NCI-H187 treated with DMSO at 0.1 percent for 48 hours (cell line): ENCODE results near the gene IMMP2L.
"Not testable (repeated sequence)": the region's sequence is repeated elsewhere in the genome, so short reads cannot be mapped to it uniquely, and the experiment has no call there.

Experiments used
- DNase-seq: peaks from one replicate; lab custom pipeline; 2025; lab: John Stamatoyannopoulos, UW

IMMP2L gene

DNA sequence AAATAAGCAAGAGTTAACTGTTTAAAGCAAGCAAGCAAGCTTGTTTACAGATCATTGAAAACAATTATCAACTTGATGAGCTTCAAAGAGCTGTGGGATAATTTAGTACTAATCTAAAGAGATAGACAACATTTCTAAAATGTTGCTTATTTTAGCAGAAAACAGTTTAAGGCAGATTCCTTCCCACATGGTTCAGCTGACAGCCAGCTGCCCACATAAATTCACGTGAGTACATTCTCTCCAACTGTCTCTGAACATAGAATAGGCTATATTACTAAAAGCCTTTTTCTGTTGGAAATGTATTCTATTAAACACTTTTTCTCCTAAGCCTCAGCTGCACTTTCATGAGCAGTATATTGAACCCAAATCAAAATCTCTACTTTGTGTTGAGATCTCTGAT, 297.3 kb downstream of the IMMP2L start:
- DNase-seq, result no peak

DNA sequence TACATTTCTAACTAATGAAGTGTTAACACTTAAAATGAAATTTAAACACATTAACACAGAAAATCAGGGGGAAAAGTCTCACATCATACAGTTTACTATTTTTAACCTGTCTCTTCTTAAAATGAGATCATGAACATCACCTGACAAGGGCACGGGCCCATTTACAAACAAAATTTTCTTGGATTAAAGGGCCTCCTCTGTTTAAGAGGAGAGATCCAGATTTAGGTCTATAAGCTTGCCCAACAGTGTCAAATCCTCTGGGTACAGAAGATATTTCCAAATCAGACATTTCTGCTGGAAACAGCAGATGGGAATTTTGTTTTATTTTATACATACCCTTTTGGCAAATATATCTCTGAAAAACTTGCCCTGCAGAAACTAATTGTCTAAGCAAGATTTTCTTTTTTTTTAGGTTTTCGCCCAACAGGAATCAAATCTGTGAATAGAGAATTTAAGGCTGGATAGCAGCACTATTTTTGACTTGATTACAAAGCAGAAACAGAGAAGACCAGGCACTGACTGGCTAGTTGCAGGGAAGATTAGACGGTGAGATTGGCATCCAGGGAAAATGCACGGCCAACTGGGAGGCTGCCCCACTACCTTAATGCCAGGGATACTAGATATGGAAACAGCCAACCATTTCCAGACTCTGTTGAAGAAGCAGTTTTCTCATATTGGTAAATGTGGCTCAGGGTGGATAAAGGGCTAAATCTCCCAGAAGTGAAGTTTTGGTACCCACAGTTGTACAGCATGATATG, 298.0 kb downstream of the IMMP2L start:
- no peak for DNase-seq

DNA sequence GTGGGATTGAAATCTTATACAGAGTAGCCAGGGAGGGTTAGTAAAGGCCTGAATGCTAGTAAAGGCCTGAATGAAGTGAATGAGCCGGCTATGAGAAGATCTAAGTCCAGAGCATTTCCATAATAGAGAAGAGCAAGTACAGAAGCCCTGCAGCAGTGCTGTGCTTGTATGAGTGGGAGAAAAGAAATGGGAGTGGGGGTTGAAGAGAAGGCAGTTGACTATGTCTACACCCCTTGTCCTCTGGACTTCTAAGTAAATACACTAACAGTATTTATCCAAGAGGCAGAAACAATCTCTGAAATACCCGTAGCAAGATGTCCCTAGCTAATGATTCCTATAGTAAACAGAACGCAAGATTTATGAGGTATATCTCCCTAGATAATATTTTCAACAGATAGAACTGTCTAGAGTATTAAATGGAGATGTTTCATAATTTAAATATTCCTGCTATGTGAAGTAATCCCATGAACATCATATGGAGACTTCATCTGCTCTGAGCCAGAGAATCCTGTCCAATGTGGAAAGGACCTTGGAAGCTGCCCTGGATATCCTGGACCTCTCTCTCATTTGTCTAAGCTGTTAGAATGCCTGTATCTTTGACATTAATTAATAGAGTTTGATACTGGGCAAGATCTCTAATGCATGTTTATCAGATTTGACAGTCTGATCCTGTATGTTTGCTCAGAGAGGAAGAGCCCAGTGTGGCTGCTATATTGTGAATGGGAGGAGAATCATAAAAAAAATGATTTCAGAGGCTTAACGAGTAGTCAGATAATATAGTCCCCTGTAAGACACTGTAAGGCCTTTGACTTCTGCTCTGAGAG, 299.8 kb downstream of the IMMP2L start:
- DNase-seq, result no peak

DNA sequence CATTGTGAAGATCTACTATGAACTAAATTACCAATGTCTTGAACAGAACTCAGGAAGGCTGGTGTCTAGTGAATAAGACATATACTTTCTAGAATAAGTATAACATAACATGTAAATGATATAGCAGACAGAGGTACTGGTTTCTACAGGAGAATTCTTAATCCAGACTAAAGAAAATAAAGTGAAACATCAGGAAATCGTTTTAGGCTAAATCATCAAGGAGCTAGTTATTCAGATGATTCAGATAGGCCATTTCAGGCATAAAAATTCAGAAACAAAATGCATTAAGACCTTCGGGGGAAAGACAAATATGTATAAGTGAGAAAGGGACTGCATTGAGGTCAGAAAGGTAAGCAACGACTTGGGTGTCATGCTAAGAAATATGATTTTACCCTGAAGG, 300.8 kb downstream of the IMMP2L start:
- DNase-seq, result no peak

DNA sequence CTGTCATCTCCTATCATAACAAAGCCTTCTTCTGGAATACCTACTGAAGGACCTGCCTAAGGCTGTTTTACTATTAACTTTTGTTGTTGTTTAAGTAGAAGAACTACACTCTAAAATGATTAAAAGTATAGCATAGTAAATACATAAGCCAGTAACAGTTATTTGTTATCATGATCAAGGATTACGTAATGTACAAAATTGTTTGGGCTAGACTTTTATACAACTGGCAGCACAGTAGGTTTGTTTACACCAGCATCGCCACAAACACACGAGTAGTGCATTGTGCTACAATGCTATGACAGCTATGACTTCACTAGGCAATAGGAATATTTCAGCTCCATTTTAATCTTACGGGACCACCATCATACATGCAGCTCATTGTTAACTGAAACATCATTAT, 302.3 kb downstream of the IMMP2L start:
- DNase-seq, result no peak

DNA sequence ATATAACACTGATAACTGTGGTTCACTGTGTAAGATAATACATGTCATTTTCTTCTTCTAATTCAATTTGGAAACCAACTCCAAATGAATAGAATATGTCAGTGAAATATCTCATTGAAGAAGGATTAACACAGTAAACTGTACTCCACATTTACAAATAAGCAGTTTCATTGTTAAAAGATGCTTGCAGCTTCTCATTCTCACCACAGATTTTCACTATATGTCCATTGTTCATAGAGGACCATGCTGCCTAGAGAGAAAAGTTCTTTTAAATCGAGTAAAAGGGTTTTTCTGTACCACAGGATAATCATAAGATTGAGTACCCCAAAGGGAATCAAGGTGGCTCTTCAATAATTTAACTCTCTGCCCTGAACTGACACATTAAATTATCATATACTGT, 305.9 kb downstream of the IMMP2L start:
- DNase-seq, result no peak

DNA sequence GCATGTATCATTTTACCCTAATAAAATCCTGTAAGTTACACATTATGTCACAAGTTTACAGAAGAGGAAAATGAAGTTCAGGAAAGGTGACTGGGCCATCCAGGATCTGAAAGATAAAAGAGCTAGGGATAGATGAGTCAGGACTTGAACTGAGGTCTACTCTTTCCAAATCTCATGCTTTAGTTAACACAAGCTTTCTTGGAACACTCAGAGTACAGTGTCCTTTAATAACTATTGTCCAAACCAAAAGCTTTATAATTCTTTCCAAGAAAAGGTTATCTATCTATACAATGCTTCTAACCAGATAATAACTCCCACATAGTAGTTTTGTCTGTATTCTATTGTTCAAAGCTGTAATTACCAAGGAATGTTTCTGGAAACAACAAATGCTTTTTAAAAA, 306.7 kb downstream of the IMMP2L start:
- no peak for DNase-seq

DNA sequence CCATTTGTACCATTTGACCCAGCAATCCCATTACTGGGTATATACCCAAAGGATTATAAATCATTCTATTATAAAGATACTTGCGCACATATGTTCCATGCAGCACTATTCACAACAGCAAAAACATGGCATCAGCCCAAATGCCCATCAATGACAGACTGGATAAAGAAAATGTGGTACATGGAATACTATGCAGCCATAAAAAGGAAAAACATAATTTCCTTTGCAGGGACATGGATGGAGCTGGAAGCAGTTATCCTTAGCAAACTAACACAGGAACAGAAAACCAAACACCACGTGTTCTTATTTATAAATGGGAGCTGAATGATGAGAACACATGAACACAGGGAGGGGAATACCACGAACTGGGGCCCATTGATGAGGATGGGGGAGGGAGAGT, 310.9 kb downstream of the IMMP2L start:
- DNase-seq, result not testable (repeated sequence)

DNA sequence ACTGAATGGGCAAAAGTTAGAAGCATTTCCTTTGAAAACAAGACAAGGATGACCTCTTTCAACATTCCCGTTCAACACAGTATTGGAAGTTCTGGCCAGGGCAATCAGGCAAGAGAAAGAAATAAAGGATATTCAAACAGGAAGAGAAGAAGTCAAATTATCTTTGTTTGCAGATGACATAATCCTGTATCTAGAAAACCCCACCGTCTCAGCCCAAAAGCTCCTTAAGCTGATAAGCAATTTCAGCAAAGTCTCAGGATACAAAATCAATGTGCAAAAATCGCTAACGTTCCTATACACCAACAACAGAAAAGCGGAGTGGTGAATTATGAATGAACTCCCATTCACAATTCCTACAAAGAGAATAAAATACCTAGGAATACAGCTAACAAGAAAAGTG, 312.5 kb downstream of the IMMP2L start:
- DNase-seq, result not testable (repeated sequence)

DNA sequence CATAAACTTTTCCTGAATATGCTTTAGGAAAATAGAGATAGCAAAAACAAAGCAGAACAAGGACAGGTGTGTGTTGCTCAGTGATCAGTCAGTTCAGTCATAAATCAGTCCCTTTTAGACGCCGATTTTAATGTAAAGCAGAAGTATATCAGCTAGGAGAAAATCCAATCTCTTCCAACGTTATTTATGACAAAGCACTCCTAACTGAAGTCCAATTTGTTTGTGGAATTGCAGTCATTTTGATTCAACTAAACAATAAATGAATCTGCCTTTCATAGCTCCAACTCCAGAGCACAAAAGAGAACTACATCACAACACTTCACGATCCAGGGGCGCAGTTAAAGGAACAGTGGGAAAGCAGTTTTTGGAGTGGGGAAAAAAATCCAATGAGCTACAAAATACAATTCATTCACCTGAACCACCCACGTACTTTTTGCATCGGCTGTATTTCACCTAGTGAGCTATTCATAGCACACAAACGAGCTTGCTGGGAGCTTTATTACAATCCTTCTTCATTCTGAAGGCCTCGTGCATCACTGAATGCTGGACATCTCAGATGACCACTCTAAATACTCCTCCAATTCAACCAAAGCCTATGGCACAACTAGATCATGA, 320.0 kb downstream of the IMMP2L start:
- DNase-seq, result peak; percentile 24

DNA sequence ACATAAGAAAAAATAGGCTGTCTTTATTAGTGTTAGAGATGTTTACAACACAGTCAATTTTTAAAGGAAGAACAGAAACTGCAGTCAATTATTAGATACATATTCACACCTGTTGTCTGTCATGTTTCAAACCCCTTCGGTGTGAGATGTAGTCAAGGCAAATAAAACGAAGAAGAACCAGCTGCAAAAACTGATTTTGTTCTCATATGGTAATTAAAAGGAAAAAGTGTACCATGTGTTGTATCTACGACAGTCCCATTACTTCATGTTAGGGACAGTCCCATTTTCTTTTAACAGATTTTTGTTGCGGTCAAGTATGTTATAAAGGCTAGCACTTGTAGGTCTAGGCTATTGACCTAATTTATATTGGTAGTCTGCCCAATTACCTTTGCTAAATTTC, 321.9 kb downstream of the IMMP2L start:
- no peak for DNase-seq

DNA sequence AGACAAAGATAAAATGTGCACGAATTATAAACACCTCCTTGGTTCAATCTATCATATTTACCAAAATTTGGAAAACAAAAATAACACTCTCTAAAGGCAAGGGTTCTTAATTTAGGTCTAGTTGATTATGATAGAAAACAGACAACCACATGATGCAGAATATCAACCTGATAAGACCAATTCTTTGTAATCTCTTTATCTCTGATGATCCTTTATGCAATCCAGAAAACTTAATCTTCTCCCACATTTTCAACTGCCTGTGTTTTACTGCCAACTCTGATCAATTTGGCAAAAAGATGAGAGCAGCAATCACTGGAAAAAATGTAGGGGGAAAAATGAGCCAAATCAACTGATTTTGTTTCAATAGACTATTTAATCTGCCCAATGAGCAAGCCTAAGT, 322.9 kb downstream of the IMMP2L start:
- DNase-seq, result no peak

DNA sequence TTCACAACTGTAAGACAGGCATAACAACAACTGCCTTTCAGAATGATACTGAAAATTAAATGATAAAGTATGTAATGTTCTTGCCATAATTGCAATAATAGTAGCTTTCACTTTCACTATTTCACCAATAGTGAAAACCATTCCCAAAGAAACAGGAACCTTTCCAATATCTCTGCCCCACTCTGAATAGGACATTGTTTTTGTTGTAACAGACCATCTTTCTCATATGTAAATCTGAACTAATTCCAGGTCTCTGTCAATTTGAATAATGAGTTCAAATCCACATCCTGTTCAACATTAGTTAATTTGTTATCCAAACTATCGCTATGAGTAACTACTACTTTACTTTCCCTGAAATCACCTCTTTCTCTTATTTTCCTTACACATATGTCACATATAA, 323.4 kb downstream of the IMMP2L start:
- no peak for DNase-seq

DNA sequence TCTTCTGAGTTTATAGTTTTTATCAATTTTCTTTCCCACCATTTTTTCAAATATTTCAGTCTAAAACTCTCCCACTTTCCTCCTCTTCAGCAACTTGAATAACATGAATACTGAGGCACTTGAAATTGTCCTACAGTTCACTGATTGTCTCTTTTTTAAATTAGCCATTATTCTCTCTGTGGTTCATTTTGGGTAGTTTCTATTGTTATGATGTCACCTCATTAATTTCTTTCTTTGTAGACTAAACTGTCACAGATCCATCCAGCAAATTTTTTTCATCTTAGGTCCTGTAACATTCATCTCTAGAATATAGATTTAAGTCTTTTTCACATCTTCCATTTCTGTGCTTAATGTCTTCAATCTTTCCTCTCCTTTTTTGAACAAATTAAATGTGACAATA, 326.6 kb downstream of the IMMP2L start:
- DNase-seq, result no peak

DNA sequence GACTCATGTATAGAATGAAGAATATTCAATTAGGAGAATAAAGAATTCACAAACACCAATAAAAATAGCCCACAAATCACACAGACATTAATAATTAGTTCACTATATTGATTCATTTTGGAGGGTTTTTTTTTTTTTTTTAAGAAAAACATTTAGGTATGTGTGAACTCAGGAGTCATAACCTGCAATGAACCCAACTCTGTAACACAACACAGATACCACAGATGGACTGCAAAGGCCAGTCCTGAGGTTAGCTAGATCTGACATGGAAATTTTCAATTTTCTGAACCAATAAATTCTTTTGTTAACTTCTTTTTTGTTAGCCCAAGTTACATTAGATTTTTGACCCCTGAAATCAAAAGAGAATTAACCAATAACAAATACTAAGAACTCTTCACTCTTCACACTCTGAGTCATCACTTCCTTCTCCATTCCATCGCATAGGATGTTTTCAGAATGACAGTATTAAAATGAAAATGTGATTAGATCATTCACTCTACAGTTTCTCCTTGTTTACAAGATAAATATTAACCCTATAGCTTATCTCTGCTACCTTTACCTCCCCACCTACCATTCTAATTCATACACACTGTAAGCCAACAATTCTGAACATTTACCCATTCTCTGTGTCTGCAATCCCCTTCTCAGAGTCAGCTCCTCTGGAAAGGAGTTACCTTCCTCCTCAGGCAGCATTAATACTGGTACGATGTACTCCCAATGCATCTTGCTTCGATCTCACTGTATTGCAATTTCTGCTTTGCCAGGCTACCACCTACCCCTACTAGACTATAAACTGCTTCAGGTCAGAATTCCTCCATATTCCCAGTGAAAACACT, 329.8 kb downstream of the IMMP2L start:
- no peak for DNase-seq

DNA sequence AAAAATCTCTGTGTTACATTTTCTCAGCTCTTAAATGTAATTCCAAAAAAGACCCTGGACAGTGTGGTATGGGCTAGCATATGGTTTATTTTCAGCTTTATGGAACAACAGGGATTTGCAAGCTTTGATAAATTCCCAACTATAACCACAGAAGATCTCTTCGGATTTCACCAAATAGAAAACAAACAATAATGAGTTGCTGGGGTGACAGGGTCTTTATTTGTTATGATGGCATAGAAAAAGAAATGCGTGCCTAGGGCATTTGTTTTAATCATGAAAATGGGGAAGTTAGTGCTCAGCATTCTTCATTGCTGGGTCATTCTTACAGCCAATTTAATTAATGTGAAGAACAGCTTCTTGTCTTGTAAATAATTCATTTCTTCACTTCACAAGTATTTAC, 332.4 kb downstream of the IMMP2L start:
- DNase-seq, result no peak

DNA sequence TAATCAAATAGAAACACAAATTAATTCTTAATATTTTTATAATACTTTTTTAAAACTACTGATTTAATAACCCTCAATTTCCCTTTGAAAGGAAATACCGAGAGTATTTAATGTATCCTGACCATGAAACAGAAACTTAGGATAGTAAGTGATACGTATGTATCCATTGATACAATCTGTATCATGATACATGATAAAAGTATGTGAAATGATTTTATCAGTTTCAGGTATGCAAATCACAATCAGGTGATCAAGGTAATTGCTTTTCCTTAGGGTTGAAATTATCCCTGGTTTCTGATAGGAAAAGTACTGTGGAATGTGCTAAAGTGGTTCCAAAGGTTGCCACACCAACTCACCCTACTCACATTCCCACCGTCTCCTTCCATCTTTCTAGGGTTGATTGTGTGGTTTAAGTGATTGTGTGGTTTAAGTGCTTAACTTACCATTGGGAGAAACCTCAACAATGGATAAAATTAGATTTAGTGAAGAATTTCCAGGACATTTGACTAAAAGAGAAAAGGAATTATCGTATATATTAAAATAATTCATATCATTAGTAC, 333.0 kb downstream of the IMMP2L start:
- DNase-seq, result no peak

DNA sequence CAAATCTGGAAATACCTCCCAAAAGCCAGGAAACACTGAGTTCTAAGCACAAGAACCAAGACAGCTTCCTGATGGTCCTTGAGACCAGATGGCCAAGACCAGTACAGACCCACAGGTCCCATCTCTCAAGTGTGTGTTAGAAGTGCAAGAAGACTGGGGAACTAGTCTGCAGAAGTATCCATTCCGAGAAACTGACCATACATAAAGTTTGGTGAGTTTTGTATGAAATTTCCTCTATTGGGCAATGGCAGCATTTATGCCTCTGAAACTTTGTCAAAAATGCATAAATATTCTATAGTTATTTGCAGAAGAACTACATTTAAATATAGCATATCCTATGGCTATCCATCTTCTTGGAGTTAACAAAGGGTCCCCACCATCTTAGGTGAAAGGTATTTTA, 333.9 kb downstream of the IMMP2L start:
- no peak for DNase-seq

DNA sequence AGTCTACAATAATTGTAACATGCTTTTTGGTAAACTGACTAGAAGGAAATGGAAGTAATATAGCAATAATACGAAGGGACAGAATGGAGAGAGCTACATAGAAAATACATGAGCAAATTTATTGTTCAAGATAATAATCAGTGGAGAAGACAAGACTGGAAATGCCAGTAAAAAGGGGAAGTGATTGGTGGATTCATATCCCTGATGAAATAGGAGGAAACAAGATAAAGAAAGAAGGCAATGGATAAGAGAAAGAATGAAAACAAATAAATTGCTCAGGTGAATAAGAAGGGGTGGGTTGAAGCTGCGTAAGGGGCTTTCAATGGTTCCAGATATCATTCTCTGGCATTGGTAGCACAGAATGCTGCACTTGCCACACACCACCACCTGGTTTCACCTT, 335.5 kb downstream of the IMMP2L start:
- DNase-seq, result no peak

DNA sequence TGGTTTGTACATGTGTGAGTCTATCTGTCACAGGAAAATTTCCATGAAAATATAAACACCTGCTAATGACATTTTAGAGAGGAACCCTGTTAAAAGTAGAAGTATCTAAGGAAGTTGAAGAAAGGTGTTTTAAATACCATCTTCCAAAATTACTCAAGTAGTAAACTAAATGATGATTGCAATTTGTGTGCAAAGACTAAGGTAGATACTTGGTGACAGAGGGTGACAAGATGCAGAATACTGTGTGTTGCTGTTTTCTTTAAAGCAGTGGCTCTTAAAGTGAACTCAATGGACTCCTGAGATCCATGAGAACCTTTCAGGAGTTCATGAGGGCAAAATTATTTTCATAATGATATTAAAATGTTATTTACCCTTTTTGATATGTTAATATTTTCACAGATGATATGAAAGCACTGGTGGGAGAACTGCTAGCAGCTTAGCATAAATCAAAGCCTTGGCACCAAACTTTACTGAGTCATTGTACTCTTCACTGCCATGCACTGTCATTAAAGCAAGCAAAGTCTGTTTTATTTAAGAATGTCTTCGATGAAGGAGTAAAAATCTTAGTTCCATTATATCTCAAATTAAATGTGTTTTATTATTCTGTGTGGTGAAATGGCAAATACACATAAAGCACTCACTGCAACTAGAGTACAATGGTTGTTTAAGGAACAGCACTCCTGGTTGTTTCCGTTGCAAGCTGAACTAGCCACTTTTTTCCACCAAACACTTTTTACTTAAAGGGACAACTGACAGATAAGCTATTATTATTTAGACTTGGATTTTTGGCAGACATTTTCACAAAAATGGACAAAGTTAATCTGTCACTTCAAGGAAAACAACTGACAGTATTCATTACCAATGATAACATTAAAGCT, 337.7 kb downstream of the IMMP2L start:
- no peak for DNase-seq

DNA sequence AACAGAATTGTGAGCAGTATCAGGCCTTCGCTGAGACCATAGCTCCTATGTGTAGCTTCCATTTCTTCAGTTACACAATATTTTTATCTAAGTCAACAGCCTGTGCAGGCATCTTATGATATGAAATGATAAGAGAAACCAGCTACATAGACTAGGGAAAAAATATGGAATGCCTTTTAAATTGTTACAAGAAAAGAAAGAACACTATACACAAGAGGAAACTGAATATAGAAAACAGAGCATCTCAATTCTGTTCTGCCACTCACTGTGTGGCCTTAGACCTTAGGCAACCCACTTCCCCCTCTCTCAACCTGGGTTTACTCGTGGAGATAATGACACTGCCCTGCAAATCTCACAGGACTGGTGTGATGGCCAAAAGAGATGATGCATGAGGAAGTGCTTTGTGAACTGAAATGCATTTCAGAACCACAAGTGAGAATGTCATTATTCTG, 338.5 kb downstream of the IMMP2L start:
- no peak for DNase-seq
